HuH-7 (cell line): Measurements from ENCODE around the gene ERG.

Experiments used
- DNase-seq: peaks from one replicate; pipeline ENCODE4 v3.0.0; 2011; ENCODE audit warnings: low spot score

ERG gene

DNA sequence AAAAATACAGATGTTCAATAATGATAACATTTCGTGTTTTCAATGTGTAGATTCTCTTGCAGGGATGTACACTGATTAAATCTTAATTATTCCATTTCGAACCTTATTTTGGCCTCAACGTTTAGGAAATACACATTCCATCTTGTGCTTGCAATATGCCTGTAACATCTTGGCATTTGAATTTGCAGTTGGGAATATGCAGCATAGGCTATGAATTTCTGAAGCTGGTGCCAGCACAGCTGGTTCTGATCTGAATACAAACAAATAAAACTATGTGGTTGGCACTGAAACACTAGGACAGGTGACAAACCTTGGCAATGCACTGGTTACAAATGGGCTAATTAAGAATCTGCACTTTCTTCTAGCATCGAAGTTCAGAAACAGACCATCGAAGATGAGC lies 108.4 kb downstream of the ERG start:
- DNase-seq: no peak

DNA sequence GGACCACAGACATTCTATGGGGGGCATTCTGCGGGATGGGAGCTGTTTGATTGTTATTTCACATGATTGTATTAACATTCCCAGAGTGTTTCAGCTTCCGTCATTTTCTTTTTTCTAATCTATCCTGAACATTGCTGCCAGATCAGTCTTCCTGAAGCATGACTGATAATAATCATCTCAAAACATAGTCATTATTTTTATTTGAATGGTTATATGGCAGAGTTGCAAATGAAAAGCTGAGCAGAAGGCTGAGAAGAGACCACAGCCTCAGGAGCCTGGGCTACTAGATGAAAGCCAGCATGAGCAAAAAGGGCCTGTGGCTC lies 109.0 kb downstream of the ERG start:
- no peak for DNase-seq

DNA sequence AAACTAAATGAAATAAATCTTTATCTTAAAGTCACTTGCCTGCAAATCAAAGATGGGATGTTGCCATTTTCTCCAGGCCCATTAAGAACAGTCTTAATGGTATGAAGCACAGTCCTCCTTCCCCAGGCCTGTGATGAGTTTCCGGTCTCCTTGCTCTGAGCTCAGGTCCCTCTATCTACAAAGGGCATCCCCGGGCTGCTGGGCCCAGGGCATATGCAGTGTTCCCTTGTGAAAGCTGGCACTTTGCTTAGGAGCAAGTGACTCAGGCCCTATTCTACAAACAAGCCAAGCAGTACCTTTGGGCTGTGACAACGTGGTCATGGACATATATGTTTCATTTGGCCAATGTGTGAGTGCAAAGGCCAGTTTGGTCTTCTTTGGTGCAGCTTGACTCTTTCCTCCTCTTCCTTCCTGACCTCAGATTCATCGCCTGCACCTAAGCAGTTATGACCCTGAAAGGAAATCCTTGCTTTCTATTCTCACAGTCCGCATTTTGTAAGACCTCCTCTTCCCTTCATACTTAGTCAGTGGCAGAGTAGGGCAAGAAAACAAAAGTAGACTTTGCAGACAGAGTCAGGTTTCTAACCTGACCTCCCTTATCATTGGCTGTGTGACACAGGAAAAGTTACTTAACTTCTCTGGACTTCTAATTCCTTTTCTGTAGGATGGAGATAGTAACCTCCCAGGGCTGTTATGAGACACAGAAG lies 109.5 kb downstream of the ERG start:
- no peak for DNase-seq

DNA sequence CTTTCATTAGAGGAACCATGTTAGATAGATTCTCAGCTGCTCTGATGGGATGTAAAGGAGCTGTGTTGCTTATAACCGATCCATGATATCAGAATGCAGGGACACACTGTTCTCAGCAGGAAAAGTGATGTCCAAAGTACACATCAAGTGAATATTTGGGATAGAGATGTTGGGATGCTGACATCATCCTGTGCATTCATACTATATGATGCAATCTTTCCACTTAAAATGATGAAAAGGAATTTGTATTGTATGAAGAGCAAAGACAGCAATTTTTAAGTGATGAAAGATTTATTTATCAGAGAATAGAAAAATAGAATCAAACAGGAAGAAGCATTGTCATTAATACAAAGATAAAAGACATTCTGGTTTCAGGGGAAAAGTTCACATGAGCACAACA lies 110.1 kb downstream of the ERG start:
- DNase-seq: no peak

DNA sequence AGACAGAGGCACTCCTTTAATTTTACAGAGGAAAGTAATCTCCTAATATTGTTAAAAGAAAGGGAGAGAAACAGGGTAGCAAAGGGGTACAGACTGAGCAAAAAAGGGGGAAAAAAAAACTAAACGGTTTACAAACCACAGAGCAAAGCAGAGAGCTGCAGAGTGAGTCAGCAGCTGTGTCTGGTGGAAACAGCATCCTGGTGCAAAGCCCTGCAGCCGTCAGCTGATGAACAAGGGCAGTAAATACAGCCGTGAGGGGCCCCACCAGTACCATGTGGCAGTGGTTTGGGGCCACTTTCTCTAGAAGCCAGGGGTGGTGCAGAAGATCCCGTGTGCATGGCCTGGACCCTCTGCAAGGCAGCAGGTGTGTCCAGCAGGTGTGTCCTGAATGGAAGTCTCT lies 111.3 kb downstream of the ERG start:
- DNase-seq: no peak

DNA sequence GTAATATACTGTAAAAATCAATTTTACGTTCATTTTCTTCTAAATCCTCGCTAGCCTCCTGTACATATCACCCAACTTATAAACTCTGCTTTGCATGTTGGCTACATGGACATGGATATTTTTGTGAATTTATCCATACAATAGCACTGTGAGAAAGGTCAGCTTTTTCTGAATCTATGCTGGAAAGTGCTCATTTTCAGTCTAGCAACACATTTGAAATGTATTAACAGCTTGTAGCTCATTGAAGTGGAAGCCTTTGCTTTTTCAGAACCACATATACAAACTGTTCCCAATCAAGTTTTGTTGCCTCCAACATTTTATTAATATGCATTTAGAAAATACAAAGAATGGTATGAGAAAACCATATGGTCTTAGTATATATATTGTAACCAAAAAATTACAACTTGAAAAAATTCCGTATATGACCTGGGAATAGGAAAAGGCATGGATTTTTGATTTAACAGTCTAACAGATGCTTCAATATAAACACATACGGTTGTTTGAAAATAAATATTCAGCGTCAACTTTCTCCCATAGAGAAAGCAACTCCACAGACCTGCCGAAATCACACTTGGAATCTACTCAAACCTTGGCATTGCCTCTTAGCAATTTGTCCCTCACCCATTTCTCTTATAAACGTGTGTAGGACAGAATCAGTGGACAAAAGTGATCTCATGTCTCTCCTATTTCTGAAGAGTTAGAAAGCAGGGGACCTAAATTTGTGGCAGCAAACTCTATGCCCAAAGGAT lies 112.7 kb downstream of the ERG start:
- DNase-seq: no peak

DNA sequence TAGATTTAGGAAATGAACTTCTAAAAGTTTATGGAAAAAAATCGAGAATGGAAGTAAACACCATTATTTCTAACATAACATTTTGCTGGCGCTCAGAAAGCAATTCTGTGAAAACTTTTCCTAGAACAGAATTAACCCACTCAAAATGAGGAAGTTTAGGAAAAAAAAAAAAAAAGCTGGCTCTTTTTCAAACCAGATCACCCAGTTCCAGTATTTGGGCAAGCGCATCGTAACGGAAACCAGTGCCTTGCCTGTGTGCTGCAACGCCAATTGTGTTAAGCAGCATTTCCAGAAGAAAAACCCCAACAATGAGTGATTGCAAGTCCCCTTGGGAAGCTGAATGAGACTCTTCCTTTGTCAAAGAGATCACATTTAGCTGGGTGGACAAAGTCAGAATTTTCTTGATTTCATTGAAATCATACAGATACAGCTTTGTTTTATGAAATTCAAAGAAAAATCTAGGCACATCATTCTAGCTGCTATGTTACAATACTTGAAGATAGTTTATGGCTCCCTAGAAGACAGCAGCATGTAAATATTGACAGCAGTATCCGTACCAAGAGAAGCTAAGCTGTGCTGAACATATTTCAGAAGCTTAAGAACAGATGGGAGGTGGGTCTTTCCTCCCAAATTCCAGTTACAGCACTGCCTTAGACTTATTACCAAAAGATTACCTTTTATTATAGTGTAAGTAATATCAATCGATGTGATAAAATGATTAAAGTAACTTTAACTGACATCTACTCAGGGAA lies 113.4 kb downstream of the ERG start:
- no peak for DNase-seq

DNA sequence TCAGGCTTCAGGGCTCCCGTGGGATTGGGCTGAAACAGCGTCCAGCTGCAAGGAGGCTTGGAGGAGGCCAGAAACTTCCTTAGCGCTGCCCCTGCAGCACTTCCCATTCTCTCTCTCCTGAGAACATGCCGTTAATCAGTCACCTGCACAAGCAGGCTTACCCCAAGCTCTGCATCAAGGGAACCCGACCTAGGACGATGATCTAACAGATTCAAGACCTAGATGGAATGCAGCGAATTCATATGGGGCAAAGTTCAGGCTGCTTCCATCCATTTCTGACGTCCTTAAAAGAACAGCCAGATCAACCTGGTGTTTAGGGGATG lies 114.1 kb downstream of the ERG start:
- DNase-seq: no peak

DNA sequence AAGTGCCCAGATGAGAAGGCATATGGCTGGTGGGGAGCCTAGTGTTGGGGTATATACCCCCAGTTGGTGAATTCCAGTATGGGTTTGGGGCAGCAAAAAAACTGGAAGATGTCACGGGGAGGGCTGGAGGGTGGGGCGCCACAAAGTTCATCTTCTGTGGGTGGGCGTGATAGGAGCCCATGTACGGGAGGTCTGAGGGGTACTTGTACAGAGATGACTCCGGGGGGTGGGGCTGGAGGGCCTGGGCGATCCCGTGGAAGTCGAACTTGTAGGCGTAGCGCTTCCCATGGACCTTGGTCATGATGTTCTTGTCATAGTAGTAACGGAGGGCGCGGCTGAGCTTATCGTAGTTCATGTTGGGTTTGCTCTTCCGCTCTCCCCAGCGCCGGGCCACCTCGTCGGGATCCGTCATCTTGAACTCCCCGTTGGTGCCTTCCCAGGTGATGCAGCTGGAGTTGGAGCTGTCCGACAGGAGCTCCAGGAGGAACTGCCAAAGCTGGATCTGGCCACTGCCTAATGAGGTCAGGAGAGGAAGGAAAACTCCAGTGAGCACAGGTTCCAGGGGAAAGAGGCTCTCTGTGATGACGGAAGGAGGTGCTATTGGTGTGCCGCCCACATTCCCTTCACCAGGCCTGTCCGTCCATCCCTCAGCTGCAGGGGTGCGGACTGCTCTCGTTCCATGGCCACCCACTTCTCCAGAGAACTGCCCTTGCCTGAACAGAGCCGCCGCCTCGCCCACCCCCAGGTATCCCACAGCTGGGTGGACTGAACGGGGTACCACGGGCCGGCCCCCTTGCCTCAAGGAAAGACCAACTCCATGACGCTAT lies 114.7 kb downstream of the ERG start:
- no peak for DNase-seq

DNA sequence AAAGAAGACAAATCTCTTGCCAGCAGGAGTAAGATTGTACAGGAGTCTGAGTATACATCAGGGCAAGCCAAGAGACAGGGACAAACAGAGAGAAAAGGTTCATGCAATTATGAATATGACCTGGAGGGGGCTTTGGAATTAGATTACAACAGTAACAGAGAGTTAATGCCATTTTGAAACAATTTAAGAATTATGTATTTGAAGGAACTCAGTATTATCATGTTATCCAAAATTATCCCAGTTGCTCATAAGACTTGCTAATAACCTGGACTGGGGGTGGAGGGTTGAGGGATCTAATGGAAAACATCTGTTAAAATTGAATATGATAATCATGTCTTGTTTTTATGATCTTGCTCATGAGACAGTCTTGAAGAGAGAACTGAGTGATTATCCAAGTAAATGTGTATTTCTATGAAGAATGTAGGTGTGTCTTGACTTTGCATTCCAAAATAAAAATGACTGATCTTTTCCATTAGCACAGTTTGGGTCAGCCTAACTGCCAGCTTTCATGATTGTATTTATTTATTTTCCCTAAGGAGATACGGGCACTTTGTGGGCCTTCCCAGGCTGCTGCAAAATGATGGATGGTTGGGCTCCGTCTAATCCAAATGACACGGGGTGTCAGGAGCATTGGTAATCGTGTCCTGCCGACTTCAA lies 117.7 kb downstream of the ERG start:
- DNase-seq: no peak

DNA sequence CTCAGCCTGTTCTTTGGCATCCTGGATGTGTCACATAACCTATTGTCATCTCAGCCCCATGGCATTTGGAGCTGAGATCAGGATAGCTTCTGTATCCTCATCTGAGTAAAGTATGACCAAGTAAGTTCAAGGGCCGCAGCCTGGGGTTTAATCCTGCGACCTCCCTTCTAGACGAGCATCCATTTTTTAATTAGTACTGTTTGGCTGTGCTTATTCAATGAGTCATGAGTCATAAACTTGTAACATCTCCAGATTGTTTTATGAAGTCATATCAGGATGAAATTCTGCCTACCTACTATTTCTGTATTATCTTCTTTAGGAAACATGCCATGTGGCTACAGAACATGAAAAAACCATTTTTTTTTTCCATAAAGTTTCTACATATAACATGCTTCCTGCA lies 119.1 kb downstream of the ERG start:
- DNase-seq: no peak

DNA sequence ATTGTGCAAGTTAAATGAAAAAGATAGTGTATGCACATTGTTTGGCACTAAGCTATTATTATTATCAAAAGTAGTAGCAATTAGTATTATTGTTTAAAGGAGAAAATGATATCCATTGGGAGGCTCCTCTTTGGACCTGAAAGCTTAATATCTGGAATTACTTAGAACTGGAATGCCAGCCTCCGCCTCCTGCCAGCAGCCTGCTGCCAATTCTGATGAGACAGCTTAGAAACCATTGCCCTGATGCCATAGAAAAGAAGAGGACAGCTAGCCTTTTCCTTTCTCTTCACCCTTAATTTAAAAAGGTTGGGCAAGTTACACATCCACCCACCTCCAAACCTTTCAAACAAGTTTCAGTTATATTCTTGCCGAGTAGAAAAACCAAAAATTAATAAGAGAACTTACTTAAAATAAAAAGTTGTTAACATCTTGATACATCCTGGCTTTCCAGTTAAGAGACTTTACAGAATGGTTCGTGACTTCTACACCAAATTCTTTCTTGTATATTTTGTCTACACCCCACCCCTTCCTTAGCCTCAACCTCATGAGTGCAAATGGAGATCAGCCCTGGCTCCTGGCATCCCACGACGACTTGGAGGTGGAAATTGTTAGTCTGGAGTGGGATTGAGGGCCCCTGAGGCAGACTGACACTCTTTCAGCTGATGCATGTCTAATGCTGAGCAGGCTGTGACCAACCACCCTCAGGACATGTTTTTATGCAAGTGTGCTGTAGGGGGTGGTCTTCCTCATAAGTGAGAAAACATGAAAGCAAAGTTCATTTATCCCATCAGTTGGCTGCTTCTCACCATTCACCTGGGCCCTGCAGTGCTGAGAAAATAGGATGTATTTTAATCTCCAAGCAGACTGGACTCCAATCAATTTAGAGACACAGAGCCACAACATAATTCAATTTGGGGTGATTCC lies 120.8 kb downstream of the ERG start:
- DNase-seq: no peak

DNA sequence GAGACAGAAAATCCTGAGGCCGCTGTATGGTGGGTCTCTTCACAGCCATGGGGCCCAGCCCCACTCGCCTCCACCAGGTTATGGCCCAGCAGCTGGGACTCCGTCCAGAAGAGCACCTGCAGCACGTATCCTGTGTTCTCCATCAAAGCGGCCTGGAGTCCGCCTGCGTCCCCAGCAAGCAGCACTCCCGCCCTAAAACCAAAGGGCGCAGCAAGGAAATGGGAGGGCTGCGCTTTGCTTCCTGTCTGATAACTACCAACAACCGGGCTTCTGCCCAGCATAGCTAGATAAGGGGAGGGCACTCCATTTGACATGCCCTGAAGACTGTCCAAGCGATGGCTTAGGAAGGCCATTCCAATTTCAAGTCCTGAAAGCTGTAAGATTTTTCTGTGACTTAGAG lies 121.6 kb downstream of the ERG start:
- no peak for DNase-seq

DNA sequence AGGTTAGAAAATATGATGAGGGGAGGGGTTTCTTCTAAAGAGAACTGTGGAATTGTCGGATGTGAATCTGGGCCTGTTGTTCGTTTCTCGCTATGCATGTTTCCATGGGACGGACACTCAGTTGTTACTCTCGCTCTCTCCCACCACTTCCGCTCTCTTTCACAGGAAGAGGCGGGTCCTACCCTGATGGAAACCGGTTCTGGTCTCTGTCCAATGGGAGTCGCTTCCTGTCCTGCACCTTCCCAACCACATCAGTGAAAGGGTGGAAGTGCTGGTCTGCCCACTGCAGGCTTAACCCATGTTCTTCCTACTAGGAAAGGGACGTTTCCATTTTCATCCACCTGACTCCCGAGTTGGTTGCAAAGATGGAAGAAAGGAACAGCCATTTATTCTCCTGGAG lies 122.0 kb downstream of the ERG start:
- DNase-seq: no peak

DNA sequence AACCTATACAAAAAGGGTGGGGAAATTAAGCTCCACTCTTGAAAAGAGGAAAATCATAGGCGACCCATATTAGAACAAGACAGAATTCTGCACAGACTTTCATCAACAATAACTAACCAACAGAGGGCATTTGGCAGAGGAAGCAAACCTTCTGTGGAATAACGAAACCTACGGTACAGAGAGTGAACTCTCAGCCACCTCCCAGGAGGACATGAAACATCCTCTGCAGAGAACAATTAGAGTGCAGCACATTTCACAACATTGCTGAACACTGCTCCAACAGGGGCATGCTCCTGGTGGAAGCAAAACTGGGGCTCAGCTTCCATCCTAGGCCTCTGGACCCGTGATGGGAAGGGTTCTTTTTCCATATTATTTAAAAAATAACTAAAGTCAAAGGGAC lies 130.6 kb downstream of the ERG start:
- no peak for DNase-seq

DNA sequence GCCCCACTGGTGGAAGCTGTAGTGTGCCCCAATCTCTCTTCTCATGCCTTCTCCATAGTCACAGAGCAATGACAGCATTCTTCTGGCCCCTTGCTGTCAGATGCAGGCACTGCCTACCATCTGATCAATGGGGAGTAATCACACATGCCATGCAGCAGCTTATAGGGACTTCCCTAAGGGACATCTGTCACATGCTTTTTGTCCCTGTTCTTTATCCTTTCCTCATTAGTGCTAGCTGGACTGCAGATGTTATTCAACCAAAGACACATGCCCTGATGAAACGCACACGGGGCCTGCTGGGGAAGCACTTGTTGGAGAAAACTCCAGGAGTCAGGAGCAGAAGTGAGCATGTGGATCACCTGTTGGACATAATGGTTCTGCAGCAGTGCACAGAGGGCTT lies 132.8 kb downstream of the ERG start:
- no peak for DNase-seq

DNA sequence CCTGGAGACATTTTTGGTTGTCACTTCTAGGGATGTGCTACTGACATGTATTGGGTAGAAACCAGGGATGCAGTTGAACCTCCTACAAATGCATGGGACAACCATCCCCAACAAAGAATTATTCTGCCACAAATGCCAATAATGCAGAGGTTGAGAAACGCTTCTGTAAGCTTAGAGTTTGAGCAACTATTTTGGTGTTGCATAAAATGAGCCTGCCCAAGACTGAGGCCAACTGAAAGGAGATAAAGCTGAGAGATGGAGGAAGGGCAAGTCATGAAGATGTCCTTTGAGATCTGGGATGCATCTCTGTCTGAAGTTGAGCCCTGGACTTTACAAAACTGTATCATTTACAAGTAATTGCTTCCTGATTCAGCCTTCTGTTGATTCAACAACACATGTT lies 134.6 kb downstream of the ERG start:
- DNase-seq: no peak

DNA sequence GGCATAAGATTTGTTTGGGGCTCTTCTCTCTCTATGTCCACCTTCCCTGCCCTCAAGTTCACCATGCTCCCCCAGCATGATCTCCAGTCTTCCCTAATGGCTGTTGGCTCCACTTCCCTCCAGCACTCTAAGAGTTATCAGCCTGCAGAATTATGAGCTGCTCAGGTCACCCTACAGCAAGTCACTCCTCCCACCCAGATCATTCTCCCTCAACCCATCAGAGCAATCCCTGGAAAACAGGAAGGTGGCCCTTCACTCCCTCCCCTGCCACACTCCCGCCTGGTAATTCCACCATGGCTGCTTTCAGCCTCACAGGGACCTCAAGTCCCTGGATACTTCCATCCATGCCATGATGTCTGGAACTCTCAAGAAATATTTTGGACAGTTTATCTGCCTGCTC lies 137.0 kb downstream of the ERG start:
- no peak for DNase-seq

DNA sequence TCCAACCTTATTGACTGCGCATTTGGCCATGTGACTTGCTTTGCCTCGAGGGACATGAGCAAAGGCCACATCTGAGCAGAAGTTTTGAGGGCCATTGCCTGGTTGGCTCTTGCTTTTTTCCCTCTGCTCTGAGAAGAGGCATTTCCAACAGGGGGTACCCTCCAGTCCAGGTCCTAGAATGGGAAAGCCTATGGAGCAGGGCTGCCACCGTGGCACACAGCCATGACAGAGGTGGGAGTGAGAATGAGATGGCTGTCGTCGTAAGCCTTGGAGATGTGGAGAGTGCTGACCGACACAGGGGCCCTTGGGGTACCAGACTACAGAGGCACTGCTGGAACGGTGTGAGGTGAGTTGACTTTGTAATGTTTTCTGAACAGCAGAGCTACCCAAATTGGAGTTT lies 138.4 kb downstream of the ERG start:
- no peak for DNase-seq

DNA sequence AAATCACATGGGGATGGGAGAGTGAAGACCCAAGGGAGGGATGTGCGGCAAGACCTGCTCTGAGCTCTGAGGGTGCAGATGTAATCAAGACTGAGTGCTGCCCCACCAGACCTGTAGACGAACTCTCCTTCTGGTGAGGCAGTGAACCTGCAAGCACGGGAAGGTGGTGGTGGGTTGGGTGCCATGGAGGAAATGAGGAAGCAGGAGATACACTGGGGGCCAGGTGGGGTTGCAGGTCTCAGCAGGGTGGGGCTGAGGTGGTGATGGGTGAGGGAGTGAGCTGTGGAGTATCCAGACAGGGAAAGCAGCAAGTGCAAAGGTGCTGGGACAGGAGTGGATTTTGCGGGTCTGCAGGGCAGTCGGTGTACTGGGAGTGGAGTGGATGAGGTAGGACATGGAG lies 139.2 kb downstream of the ERG start:
- DNase-seq: no peak

DNA sequence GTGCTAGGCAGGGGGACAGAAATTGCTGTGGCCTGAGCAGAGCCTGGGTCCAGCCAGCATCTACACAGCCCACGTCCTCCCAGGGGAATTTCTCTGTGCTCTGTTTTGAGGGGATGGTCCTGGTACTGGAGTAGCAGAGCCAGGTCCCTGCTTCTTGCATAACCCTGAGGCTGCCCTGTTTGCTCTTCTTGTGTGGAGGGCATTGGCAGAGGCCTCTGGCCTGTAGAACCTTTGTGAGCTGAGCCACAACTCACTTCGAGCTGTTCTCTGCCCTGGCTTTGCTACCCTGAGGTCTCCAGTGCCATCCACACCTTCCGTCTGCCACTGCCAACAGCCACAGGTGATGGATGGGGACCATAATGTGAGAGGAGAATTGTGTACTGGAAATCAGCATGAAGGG lies 139.6 kb downstream of the ERG start:
- no peak for DNase-seq
